Stimulated activated CD4-positive, alpha-beta T cell treated with anti-CD3 and anti-CD28 coated beads, Interleukin-15, amount 100 ng/mL, for 48 hours (primary cell): ENCODE measurements around the gene PRAMEF15.
"Not testable (repeated sequence)": the region's sequence is repeated elsewhere in the genome, so short reads cannot be mapped to it uniquely, and the experiment has no call there.

Source experiments
- DNase-seq, 2 donors: peaks; one replicate each; pipeline ENCODE4 v3.0.0-alpha.2; 2020; ENCODE audit warnings: low read depth in 2 of 2

The PRAMEF15 gene

GRCh38 chr1:13315281-13315680 lies at the start of gene PRAMEF15:
TSS of gene PRAMEF15 (plus strand) at chr1:13315581. CDS start at chr1:13318408, 2,827 bp downstream.
- not testable (repeated sequence) for DNase-seq

GRCh38 chr1:13277016-13277415 lies 38.4 kb upstream of the PRAMEF15 start:
- not testable (repeated sequence) for DNase-seq

GRCh38 chr1:13279617-13280016 lies 35.8 kb upstream of the PRAMEF15 start:
- not testable (repeated sequence) for DNase-seq

- not testable (repeated sequence) for DNase-seq
Observed at GRCh38 chr1:13285037-13285436, 30.3 kb upstream of the PRAMEF15 start, which contains the start of gene PRAMEF8. TSS of gene PRAMEF8 (minus strand) at chr1:13285137. CDS start at chr1:13284091, 1,046 bp downstream.

GRCh38 chr1:13289030-13289429 lies 26.4 kb upstream of the PRAMEF15 start:
- DNase-seq: not testable (repeated sequence)

GRCh38 chr1:13297216-13297931 lies 18.0 kb upstream of the PRAMEF15 start:
- not testable (repeated sequence) for DNase-seq

- not testable (repeated sequence) for DNase-seq
Observed at GRCh38 chr1:13298699-13299098, 16.7 kb upstream of the PRAMEF15 start.

GRCh38 chr1:13302197-13302596 lies 13.2 kb upstream of the PRAMEF15 start:
- DNase-seq: not testable (repeated sequence)

- DNase-seq: not testable (repeated sequence)
Observed at GRCh38 chr1:13303239-13303638, 12.1 kb upstream of the PRAMEF15 start, which contains the start of gene PRAMEF33. TSS of gene PRAMEF33 (plus strand) at chr1:13303539. CDS start at chr1:13305955, 2,416 bp downstream.

GRCh38 chr1:13342496-13342895 lies 27.1 kb downstream of the PRAMEF15 start:
- not testable (repeated sequence) for DNase-seq

- DNase-seq: not testable (repeated sequence)
Observed at GRCh38 chr1:13347034-13347433, 31.7 kb downstream of the PRAMEF15 start, which contains the start of gene PRAMEF14. TSS of gene PRAMEF14 (minus strand) at chr1:13347134. CDS start at chr1:13345314, 1,820 bp downstream.

- DNase-seq: not testable (repeated sequence)
Observed at GRCh38 chr1:13353476-13353875, 38.1 kb downstream of the PRAMEF15 start.

- DNase-seq: not testable (repeated sequence)
Observed at GRCh38 chr1:13354475-13354874, 39.1 kb downstream of the PRAMEF15 start.

GRCh38 chr1:13356774-13357173 lies 41.4 kb downstream of the PRAMEF15 start:
- DNase-seq: not testable (repeated sequence)

- DNase-seq: not testable (repeated sequence)
Observed at GRCh38 chr1:13362364-13362763, 47.0 kb downstream of the PRAMEF15 start.

GRCh38 chr1:13364928-13365327 lies 49.5 kb downstream of the PRAMEF15 start:
- DNase-seq: not testable (repeated sequence)

GRCh38 chr1:13366536-13366935 lies 51.2 kb downstream of the PRAMEF15 start:
- not testable (repeated sequence) for DNase-seq

- peak in 1 of 2 donors; percentile 20 for DNase-seq
Observed at GRCh38 chr1:13368544-13368943, 53.2 kb downstream of the PRAMEF15 start.
